ENCODE data around the gene ACTR3C. TPM values are rescaled to one million over a fixed set of nuclear protein-coding genes. Genes with fewer than 3 reads are reported as not detected.

The ACTR3C gene
- total RNA-seq, 1 donor from 2014 or later = 20.1 TPM

- peaks cover 17% of the 10 kb centered on the region for H3K36me3 ChIP-seq
- H3K4me1 ChIP-seq = peaks cover 10% of the 10 kb centered on the region
- no peak overlapping the region for H3K4me3 ChIP-seq
- intact Hi-C loops (cut with DNase I) = no loop called here
- no peak overlapping the region for H3K27ac ChIP-seq
- DNase-seq (no peak), ATAC-seq (no peak)
- no peaks in the 10 kb centered on the region for H3K9me3 ChIP-seq
- H3K27me3 ChIP-seq = no peaks in the 10 kb centered on the region
- TF ChIP-seq, protein P1, sequence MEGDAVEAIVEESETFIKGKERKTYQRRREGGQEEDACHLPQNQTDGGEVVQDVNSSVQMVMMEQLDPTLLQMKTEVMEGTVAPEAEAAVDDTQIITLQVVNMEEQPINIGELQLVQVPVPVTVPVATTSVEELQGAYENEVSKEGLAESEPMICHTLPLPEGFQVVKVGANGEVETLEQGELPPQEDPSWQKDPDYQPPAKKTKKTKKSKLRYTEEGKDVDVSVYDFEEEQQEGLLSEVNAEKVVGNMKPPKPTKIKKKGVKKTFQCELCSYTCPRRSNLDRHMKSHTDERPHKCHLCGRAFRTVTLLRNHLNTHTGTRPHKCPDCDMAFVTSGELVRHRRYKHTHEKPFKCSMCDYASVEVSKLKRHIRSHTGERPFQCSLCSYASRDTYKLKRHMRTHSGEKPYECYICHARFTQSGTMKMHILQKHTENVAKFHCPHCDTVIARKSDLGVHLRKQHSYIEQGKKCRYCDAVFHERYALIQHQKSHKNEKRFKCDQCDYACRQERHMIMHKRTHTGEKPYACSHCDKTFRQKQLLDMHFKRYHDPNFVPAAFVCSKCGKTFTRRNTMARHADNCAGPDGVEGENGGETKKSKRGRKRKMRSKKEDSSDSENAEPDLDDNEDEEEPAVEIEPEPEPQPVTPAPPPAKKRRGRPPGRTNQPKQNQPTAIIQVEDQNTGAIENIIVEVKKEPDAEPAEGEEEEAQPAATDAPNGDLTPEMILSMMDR (IDR thresholded peaks at IDR 0.05) = no peak
These were observed 9.7 kb upstream of the ACTR3C start for GRCh38 chr7:150332852-150333635.

DNA sequence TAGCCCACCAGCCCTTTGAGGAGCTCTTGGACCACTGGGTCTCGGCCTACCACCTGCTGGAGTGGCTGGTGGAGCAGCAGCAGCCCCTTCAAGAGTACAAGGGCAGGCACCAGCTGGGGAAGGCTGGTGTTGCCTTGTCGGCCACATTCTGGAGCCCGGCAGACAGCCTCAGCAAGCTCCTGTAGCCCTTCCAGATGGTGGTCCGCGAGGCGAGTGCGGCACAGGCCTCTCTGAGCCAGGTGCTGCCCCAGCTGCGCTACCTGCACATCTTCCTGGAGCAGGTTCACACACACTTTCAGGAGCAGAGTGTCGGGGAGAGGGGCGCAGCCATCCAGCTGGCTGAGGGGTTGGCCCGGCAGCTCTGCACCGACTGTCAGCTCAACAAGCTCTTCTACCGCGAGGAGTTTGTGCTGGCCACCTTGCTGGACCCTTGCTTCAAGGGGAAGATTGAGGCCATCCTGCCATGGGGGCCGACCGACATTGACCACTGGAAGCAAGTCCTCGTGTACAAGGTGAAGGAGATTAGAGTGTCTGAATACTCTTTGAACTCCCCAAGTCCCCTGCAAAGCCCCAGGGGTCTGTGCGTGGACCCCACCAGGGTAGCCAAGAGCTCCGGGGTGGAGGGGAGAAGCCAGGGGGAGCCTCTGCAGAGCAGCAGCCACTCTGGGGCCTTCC, 7.0 kb upstream of the ACTR3C start:
- Histone ChIP-seq H3K27me3 (no peaks in the 10 kb centered on the region), H3K36me3 (peaks cover 26% of the 10 kb centered on the region), H3K4me1 (peaks cover 10% of the 10 kb centered on the region), H3K9me3 (no peaks in the 10 kb centered on the region), H3K4me3 (no peak overlapping the region), H3K27ac (peak overlapping the region; percentile 66)
- ATAC-seq (no peak), DNase-seq (no peak)
- intact Hi-C loops (cut with DNase I) = no loop called here
- TF ChIP-seq, protein P1 (IDR thresholded peaks at IDR 0.05) = no peak

DNA sequence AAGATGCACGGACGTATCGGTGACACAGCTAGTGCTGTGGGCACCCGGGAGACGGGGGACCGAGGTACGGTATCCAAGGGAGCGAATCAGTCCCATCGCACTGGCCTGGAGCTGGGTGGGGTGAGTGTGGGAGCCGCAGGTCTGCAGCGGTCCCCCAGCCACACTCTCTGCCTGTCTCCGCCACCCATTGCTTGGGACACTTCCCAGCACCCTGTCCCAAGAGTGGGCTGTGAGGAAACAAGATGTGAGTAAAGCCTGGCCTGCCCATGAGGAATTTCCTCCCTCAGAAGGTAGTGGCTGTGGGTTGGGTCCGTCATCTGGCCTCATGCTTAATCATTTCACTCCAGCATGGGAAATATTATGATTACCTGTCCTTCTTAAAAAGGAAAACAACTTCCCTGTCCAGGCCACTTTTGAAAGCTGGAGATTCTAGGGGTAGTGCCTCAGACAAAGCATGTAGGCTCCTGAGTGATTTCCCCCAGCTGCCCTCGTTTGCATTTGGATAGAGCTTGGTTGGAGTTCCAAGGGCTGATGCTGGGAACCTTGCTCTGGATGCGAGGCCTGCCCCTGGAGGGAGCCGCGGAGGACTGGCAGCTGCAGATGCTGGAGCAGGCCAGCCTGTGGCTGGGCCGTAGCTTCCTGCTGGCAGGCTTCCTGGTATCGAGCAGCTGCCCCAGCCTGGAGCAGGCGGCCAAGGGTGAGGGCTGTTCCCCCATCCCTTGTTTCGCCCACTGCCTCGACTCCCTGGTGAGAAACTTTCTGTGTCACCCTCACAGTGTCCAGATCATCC, 6.2 kb upstream of the ACTR3C start:
- DNase-seq (no peak), ATAC-seq (no peak)
- H3K9me3 ChIP-seq = no peaks in the 10 kb centered on the region
- TF ChIP-seq, protein P1 (IDR thresholded peaks at IDR 0.05) = no peak
- intact Hi-C loops (cut with DNase I) = no loop called here
- H3K4me3 ChIP-seq = no peak overlapping the region
- no peaks in the 10 kb centered on the region for H3K27me3 ChIP-seq
- peaks cover 26% of the 10 kb centered on the region for H3K36me3 ChIP-seq
- peak overlapping the region; percentile 66 for H3K27ac ChIP-seq
- peaks cover 17% of the 10 kb centered on the region for H3K4me1 ChIP-seq

GRCh38 chr7:150327308-150327707, 4.0 kb upstream of the ACTR3C start:
- H3K27me3 ChIP-seq = no peaks in the 10 kb centered on the region
- no peak overlapping the region for H3K4me3 ChIP-seq
- intact Hi-C loops (cut with DNase I) = no loop called here
- peaks cover 26% of the 10 kb centered on the region for H3K36me3 ChIP-seq
- TF ChIP-seq, protein P1 (IDR thresholded peaks at IDR 0.05) = no peak
- DNase-seq (no peak), ATAC-seq (no peak)
- H3K27ac ChIP-seq = no peak overlapping the region
- H3K9me3 ChIP-seq = no peaks in the 10 kb centered on the region
- peaks cover 27% of the 10 kb centered on the region for H3K4me1 ChIP-seq

GRCh38 chr7:150326657-150327268, 3.4 kb upstream of the ACTR3C start:
- Histone ChIP-seq H3K27ac (no peak overlapping the region), H3K27me3 (no peaks in the 10 kb centered on the region), H3K36me3 (peaks cover 26% of the 10 kb centered on the region), H3K4me3 (no peak overlapping the region), H3K4me1 (peaks cover 27% of the 10 kb centered on the region), H3K9me3 (no peaks in the 10 kb centered on the region)
- TF ChIP-seq, protein P1 (IDR thresholded peaks at IDR 0.05) = no peak
- intact Hi-C loops (cut with DNase I) = no loop called here
- no peak for ATAC-seq
- DNase-seq = no peak
